HG03571 (cell line): ENCODE results near the gene PHOX2A.
"Not testable (repeated sequence)": the region's sequence is repeated elsewhere in the genome, so short reads cannot be mapped to it uniquely, and the experiment has no call there.

Source experiments
- ATAC-seq: cut with Tn5 transposase; IDR thresholded peaks from one replicate; pipeline ENCODE4 v1.9.1; 2021; ENCODE audit not compliant: unreplicated experiment

Gene PHOX2A

GRCh38 chr11:72223615-72224563 lies 20.1 kb downstream of the PHOX2A start:
- peak; percentile 35 for ATAC-seq

GRCh38 chr11:72222907-72223614 lies 20.9 kb downstream of the PHOX2A start:
- ATAC-seq, result peak; percentile 56

GRCh38 chr11:72222106-72222891 lies 21.7 kb downstream of the PHOX2A start:
- ATAC-seq, result no peak

DNA sequence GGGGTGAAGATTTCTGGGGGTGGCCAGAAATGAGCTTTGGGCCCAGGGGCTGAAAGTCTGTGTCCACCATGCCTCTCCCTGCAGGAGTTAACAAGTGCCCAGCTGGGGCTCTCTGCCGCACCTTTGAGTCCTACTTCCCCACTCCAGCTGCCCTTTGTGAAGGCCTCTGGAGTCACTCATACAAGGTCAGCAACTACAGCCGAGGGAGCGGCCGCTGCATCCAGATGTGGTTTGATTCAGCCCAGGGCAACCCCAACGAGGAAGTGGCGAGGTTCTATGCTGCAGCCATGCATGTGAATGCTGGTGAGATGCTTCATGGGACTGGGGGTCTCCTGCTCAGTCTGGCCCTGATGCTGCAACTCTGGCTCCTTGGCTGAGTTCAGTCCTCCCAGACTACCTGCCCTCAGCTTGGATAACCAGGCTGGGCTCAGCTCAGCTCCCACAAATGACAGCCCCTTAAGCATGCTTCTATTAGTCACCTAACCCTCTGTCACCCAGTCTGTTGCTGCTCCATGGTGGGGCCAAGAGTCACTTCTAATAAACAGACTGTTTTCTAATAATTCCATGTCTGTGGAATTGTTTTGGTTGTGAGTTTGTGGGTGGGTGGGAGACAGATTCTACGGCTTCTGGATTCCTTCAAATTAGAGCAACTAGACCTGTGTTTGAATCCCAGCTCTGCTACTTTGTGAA lies 22.4 kb downstream of the PHOX2A start:
- ATAC-seq, result no peak

DNA sequence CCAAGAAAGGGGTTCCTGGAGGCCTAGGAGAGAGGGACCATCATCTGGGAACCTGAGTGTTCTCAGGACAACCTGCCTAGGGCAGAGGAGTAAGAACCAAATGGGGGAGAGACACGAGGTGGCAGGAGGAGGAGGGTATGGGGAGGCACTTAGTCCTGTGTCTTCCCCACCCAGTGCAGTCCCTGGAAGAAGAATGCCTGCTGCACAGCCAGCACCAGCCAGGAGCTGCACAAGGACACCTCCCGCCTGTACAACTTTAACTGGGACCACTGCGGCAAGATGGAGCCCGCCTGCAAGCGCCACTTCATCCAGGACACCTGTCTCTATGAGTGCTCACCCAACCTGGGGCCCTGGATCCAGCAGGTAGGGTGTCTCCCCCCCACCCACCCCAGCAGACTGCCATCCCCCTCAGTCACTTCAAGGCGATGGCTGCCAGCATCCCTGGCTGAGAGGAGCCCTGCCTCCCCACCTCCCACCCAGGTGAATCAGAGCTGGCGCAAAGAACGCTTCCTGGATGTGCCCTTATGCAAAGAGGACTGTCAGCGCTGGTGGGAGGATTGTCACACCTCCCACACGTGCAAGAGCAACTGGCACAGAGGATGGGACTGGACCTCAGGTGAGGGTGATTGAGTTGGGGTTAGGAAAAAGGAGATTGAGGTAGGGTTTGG lies 23.1 kb downstream of the PHOX2A start:
- no peak for ATAC-seq

DNA sequence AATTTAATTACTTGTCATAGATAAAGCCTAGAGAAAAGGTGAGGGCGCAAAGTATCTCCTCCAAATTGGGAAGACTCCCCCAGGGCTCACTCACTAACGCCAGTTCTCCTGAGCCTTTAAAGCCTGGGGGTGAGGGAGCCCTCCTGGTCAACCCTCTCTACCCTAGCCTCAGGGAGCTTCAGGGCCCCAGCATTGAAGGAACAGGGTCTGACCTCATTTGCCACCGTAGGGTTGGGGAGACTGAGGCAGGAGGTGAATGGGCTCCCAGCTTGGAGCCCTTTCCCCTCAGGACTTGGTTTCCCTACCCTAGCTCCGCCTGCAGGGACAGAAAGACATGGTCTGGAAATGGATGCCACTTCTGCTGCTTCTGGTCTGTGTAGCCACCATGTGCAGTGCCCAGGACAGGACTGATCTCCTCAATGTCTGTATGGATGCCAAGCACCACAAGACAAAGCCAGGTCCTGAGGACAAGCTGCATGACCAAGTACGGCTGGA lies 25.7 kb downstream of the PHOX2A start:
- no peak for ATAC-seq

- no peak for ATAC-seq
Measured at GRCh38 chr11:72217841-72218240, 26.1 kb downstream of the PHOX2A start.

GRCh38 chr11:72216638-72217037 lies 27.3 kb downstream of the PHOX2A start, which contains the start of gene FOLR2:
Gene FOLR2, plus strand, starts transcription at chr11:72216794. Its CDS starts 1,791 bp downstream, at chr11:72218585.
- no peak for ATAC-seq

DNA sequence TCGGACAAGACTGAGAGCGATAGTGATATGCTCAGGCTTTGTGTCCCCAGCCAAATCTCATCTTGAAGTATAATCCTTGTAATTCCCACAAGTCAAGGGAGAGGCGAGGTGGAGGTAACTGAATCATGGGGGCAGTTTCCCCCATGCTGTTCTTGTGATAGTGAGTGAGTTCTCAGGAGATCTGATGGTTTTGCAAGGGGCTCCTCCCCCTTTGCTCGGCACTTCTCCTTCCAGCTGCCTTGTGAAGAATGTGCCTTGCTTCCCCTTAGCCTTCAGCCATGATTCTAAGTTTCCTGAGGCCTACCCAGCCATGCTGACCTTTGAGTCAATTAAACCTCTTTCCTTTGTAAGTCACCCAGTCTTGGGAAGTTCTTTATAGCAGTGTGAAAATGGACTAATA lies 34.9 kb downstream of the PHOX2A start:
- no peak for ATAC-seq

GRCh38 chr11:72208281-72208680 lies 35.7 kb downstream of the PHOX2A start:
- no peak for ATAC-seq

- ATAC-seq, result not testable (repeated sequence)
Measured at GRCh38 chr11:72206794-72207193, 37.2 kb downstream of the PHOX2A start.

GRCh38 chr11:72204886-72205285 lies 39.1 kb downstream of the PHOX2A start:
- no peak for ATAC-seq

GRCh38 chr11:72203163-72203562 lies 40.8 kb downstream of the PHOX2A start:
- no peak for ATAC-seq

GRCh38 chr11:72202571-72202970 lies 41.4 kb downstream of the PHOX2A start:
- ATAC-seq, result no peak

DNA sequence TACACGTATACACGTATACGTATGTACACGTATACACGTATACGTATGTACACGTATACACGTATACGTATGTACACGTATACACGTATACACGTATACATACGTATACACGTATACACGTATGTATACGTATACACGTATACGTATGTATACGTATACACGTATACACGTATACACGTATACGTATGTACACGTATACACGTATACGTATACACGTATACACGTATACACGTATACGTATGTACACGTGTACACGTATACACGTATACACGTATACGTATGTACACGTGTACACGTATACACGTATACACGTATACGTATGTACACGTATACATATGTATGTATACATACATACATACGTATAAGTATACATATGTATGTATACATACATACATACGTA lies 42.5 kb downstream of the PHOX2A start:
- ATAC-seq, result not testable (repeated sequence)

- no peak for ATAC-seq
Measured at GRCh38 chr11:72195518-72196270, 48.3 kb downstream of the PHOX2A start.

DNA sequence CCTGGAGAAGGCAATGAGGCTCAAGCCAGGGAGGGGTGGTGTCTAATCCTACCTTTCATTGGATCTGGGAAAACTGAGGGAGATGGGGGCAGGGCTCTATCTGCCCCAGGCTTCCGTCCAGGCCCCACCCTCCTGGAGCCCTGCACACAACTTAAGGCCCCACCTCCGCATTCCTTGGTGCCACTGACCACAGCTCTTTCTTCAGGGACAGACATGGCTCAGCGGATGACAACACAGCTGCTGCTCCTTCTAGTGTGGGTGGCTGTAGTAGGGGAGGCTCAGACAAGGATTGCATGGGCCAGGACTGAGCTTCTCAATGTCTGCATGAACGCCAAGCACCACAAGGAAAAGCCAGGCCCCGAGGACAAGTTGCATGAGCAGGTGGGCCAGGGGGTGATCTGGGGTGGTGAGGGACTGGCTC lies 52.0 kb downstream of the PHOX2A start, which contains the start of gene FOLR1:
TSS of gene FOLR1 (plus strand) at position 180 of the 421 bp plus-strand sequence. CDS start at position 214, 34 bp downstream.
- ATAC-seq, result no peak

- ATAC-seq, result no peak
Measured at GRCh38 chr11:72190631-72191071, 53.3 kb downstream of the PHOX2A start.
